ENCODE data around the gene ERCC5.
A peak's percentile ranks its signal among the peaks of the same experiment; 100 is the strongest.

The ERCC5 gene

DNA sequence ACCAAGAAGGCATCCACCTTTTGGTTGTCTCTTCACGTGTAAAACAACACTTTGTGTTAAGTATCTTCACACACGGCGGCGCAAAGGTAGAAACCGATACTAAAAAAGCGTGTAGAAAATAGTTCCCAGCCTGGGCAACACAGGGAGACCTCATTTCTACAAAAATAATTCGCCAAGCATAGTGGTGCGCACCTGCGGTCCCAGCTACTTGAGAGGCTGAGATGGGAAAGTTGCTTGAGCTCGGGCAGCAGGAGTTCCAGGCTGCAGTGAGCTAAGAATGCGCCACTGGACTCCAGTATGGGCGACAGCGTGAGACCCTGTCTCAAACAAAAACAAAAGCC, 573 bp upstream of the ERCC5 start:
- no peak for DNase-seq

GRCh38 chr13:102846261-102847015, 606 bp downstream of the ERCC5 start:
- DNase-seq: peak; percentile 20

DNA sequence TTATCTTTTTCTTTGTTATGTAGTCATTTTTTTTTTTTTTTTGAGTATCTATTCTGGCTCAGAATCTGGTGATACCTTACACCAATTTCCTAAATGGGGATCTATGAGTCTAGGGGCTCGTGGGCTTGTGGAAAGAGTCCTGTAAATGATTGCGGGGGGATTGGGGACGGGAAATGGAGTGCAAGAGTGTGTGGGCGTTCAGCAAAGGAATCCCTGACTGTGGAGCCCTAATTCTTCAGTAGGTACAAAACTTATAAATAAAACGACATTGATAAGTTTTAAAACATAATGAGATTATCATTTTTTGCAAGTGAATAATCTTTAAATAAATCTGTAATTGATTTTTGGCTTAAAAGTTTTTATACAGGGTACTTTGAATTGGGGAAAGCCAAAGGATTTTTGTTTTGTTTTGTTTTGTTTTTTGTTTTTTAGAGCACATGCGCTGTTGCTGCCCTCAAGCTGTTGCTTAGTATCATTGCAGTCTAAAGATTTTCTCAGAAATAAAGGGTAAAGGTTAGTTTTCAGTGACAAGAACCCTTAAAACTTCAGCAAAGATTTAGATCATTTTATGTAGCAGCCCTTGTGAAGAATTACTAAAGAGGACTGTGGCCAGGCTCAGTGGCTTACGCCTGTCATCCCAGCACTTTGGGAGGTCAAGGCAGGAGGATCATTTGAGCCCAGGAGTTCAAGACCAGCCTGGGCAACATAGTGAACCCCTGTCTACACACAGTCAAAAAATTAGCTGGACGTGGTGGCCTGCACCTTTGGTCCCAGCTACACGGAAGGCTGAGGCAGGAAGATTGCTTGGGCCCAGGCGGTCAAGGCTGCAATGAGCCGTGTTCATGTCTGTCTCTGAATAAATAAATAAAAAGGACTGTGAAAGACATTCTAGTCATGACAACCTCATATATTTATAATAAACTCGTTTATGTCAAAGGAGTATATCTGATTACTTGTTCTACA, 1.7 kb downstream of the ERCC5 start:
- peak; percentile 27 for DNase-seq

DNA sequence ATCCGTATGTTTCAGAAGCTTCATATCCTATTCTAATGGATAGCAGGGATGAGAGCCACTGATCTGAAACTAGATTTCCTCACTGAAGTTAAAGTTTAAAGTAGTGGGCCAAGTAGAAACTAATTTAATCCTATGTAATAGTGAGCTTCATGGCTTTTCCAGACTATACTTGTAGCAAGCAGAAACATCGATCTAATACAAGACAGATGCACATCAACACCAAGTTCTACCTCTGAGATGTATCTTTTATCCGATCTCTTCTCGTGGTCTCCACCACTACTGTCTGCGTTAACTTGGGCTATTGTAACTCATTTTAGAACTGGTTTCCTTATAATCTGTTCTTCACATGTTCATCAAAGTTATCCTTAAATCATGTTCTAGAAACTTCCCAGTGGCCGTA, 3.1 kb downstream of the ERCC5 start:
- no peak for DNase-seq

DNA sequence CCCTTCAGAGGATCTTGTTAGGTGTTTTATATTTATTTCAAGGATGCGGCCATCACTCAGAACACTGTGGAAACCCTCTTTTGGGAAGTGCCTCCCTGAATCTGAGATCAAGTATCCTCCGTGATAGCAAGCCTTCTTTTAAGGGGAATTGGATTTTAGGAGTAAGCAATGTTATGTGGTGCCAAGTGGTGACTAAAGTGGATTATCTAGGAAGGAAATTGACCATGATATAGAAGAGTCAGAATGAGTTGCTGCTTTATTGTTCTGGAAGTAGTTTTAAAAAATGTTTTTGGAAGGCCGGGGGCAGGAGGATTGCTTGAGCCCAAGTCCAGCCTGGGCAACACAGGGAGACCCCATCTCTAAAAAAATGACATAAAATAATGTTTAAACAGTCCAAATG, 6.7 kb downstream of the ERCC5 start:
- DNase-seq: no peak

DNA sequence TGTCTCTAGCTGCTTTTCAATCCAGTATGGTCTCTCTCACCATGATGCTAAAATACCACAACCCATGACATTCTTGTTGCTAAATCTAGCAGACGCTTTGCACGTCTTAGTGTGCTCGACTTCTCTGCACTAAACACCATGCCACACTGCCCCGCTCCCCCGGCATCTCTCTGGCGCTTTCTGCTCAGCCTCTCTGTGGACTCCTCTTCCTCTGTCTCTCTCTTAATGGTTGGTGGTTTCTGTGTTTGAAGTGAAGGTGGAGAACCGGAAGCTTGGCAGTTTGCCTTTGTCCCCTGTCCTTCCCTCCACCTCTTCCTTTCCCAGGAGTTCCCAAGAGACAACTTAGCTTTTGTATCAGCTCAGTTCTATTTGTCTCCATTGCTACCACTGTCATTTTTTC, 8.8 kb downstream of the ERCC5 start:
- DNase-seq: no peak

DNA sequence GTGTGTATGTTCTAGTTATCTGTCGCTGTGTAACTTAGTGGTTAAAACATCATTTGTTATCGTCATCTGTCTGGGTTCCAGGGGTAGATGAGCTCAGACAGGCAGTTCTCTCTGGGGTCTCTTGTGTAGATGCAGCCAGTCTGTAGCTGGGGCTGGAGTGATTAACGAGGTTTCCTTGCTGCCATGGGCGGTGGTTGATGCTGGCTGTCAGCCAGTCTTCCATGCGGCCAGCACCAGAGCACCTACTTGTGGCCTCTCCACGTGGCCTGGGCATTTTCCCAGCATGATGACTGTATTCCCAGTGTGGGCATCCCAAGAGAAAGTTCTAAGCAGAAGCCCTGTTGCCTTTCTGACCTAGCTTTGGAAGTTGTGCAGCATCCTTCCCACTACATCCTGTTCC, 10.7 kb downstream of the ERCC5 start:
- DNase-seq: no peak

DNA sequence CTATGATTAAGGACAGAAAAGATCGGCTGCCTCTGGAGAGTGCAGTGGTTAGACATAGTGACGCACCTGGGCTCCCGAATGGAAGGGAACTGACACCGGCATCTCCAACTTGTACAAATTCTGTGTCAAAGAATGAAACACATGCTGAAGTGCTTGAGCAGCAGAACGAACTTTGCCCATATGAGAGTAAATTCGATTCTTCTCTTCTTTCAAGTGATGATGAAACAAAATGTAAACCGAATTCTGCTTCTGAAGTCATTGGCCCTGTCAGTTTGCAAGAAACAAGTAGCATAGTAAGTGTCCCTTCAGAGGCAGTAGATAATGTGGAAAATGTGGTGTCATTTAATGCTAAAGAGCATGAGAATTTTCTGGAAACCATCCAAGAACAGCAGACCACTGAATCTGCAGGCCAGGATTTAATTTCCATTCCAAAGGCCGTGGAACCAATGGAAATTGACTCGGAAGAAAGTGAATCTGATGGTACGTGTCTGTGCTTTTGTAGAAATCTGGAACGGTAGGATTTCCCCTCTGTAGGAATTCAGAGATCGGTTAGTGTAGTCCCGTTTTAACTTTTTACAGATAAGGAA, 16.9 kb downstream of the ERCC5 start:
- peak; percentile 5 for DNase-seq

GRCh38 chr13:102863590-102863989, 17.8 kb downstream of the ERCC5 start:
- DNase-seq: no peak

- peak; percentile 8 for DNase-seq
Measured at GRCh38 chr13:102868366-102868936, 22.6 kb downstream of the ERCC5 start.

GRCh38 chr13:102869948-102870676, 24.3 kb downstream of the ERCC5 start:
- DNase-seq: no peak

- peak; percentile 54 for DNase-seq
Measured at GRCh38 chr13:102870677-102871415, 25.0 kb downstream of the ERCC5 start.

DNA sequence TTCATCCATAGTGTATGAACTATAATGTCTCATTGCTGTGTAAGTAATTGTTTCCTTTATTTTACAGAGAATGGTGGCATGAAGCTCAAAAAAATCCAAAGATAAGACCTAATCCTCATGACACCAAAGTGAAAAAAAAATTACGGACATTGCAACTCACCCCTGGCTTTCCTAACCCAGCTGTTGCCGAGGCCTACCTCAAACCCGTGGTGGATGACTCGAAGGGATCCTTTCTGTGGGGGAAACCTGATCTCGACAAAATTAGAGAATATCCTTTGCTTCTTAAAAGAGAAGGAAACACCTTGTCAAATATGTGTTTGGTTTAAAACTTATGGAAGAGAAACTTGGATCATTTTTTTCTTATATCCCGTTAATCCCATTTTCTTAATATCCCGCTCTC, 26.3 kb downstream of the ERCC5 start:
- DNase-seq: no peak

GRCh38 chr13:102872531-102872930, 26.7 kb downstream of the ERCC5 start:
- no peak for DNase-seq

DNA sequence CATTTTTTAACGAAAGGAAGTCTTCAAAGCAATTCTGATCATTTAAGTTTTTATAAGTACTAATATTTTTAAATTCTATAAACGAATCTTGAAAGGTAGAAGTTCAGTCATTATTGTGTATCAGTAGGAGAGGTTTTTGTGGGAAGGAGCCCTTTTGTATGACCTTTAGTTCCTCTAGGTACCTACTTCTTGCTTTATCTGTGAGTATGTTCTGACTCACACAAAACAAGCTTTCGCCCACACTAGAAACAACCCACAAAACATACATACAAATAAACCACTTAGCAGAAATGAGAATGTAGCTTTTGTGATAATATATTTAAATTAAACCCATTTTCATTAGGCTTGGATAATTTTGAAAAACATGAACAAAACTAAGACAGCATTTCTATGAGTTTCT, 27.8 kb downstream of the ERCC5 start:
- DNase-seq: no peak

DNA sequence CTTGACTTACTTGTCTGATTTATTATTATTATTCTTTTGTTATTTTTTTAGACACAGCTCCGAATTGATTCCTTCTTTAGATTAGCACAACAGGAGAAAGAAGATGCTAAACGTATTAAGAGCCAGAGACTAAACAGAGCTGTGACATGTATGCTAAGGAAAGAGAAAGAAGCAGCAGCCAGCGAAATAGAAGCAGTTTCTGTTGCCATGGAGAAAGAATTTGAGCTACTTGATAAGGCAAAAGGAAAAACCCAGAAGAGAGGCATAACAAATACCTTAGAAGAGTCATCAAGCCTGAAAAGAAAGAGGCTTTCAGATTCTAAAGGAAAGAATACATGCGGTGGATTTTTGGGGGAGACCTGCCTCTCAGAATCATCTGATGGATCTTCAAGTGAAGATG, 29.4 kb downstream of the ERCC5 start:
- DNase-seq: no peak

GRCh38 chr13:102877303-102877702, 31.5 kb downstream of the ERCC5 start:
- peak; percentile 51 for DNase-seq

GRCh38 chr13:102878481-102878880, 32.6 kb downstream of the ERCC5 start:
- peak; percentile 75 for DNase-seq

DNA sequence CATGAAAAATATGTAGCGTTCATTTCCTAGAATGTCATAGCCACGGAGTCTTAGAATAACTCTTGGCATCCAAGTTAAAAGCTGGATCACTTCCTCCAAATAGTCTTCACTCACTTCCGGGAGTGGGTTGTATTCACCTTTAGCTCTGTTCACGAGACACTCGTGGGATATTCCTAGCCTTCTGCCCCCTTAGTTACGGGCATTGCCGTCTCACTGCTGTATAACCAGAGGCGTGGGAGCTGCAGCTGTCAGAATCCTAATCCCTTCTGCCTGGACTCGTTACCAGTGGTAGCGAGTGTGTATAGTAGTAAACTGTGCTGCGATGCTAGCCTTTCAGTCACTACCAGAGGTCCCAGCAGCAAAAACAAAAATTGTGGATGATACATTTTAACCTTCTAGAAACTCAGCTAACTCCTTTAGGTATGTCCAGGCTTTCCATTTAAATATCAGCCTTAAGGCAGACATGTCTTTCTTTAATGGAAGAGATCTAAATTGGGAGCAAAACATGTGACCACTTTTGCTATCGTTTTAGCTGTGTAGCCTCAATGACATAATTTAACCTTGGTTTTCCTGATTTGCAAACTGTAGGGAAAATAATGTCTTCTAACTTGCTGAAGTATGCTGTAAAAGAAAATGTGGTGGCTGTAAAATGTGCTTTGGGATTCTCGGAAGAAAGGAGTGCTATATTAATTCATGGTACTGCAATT, 34.1 kb downstream of the ERCC5 start:
- DNase-seq: no peak

- no peak for DNase-seq
Measured at GRCh38 chr13:102881819-102882686, 36.2 kb downstream of the ERCC5 start.

Measured in fibroblast of skin of back (primary cell).